ENCODE data around the gene GABRG3.

DNA sequence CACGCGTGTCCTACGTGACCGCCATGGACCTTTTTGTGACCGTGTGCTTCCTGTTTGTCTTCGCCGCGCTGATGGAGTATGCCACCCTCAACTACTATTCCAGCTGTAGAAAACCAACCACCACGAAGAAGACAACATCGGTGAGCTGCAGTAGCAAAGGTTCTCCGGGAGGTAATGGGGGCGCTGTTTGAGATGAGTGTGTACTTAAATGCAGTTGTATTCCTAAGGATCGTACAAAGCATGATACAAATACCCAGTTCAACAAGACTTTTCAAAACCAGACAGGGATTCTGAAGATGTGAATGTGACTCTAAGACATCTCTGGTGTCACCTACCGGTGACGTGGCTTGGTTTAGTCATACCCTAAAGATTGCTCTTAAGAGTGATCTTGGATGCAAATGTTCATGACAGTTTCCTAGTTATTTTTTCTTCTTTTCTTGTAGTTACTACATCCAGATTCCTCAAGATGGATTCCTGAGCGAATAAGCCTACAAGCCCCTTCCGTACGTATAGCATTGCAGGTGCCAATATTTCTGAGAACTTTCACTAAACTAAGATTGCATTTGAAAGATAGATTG is 556.6 kb downstream of the GABRG3 start:
- TF ChIP-seq CTCF (IDR thresholded peaks at IDR 0.05), result no peak
- TF ChIP-seq POLR2AphosphoS5 (IDR thresholded peaks at IDR 0.05; ENCODE audit: insufficient read depth in 1 of 2, low read depth in 1 of 2), result no peak

All from vagina (tissue), 2 donors.